ENCODE measurements around the gene ACOX3.

The ACOX3 gene

DNA sequence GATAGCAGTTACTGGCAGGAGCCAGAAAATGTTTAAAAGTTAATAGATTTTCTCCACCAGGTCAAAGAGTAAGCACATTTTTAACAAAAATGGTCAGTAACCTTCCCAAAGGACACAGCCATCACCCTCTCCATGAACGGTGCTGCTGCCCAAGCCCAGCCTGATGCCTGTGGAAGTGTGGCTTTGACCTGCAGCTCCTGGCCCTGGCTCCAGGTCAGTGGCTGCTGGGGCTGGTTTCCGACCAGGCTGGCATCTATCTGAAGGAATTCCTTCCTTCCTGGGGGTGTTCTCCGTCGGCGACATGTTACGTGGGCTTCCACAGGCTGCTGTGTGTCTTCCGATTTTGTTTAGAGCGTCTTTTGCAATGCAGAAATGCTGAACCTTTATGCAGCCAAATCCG, 61.7 kb downstream of the ACOX3 start:
- Histone ChIP-seq H3K9me3 (ENCODE audit: low read length) (no peaks in the 10 kb centered on the region), H3K27ac (ENCODE audit: low read depth, low read length, poor library complexity, severe bottlenecking) (no peak overlapping the region), H3K9ac (ENCODE audit: low read length) (no peak overlapping the region), H3F3A (ENCODE audit: insufficient read depth, low read length) (no peaks in the 10 kb centered on the region), H3K4me3 (ENCODE audit: low read depth, low read length, poor library complexity, severe bottlenecking) (no peak overlapping the region), H3K79me2 (ENCODE audit: insufficient read depth, low read length) (no peaks in the 10 kb centered on the region), H3K27me3 (ENCODE audit: insufficient read depth, low read length) (no peaks in the 10 kb centered on the region), H3K4me1 (ENCODE audit: insufficient read depth, low read length, severe bottlenecking) (peaks cover 19% of the 10 kb centered on the region), H2AFZ (ENCODE audit: low read length) (no peak overlapping the region), H4K20me1 (ENCODE audit: insufficient read depth, low read length) (no peaks in the 10 kb centered on the region), H3K9me2 (ENCODE audit: low read depth, low read length) (no peaks in the 10 kb centered on the region), H3K4me2 (ENCODE audit: low read length) (no peak overlapping the region), H3K36me3 (ENCODE audit: insufficient read depth, low read length) (no peaks in the 10 kb centered on the region)
- TF ChIP-seq, protein P1, sequence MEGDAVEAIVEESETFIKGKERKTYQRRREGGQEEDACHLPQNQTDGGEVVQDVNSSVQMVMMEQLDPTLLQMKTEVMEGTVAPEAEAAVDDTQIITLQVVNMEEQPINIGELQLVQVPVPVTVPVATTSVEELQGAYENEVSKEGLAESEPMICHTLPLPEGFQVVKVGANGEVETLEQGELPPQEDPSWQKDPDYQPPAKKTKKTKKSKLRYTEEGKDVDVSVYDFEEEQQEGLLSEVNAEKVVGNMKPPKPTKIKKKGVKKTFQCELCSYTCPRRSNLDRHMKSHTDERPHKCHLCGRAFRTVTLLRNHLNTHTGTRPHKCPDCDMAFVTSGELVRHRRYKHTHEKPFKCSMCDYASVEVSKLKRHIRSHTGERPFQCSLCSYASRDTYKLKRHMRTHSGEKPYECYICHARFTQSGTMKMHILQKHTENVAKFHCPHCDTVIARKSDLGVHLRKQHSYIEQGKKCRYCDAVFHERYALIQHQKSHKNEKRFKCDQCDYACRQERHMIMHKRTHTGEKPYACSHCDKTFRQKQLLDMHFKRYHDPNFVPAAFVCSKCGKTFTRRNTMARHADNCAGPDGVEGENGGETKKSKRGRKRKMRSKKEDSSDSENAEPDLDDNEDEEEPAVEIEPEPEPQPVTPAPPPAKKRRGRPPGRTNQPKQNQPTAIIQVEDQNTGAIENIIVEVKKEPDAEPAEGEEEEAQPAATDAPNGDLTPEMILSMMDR (IDR thresholded peaks at IDR 0.05; ENCODE audit: low read length), result no peak
- no peak for TF ChIP-seq EZH2 (IDR thresholded peaks at IDR 0.05; ENCODE audit: borderline replicate concordance, low read length)

DNA sequence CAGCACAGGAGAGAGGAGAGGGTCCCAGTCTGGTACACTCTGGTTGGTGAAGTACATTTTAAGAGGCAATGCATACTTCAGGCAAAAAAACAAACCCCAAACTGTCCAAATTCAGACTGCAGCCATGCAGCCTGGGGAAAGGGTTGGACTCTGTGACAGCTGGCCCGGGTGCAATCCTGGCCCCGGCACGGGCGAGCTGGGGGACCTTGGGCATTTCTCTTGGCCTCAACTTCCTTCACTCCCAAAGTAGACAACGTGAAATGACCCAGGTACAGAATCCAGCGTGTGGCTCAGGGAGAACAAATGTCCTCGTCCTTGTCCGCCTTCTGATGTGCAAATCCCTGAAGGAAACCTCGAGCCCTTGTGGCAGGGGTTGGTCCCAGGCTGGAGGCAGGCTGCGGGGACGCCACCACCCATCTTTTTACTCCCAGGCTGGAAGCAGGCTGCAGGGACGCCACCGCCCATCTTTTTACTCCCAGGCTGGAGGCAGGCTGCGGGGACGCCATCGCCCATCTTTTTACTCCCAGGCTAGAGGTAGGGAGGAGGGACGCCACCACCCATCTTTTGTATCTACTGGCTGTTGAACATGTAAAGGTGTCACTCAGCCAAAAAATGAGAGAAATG, 62.3 kb downstream of the ACOX3 start:
- H3K9me3 ChIP-seq (ENCODE audit: low read length), result no peaks in the 10 kb centered on the region
- no peak for TF ChIP-seq EZH2 (IDR thresholded peaks at IDR 0.05; ENCODE audit: borderline replicate concordance, low read length)
- TF ChIP-seq, protein P1 (IDR thresholded peaks at IDR 0.05; ENCODE audit: low read length), result no peak
- H3K9ac ChIP-seq (ENCODE audit: low read length), result no peak overlapping the region
- peaks cover 13% of the 10 kb centered on the region for H3K4me1 ChIP-seq (ENCODE audit: insufficient read depth, low read length, severe bottlenecking)
- no peaks in the 10 kb centered on the region for H3K27me3 ChIP-seq (ENCODE audit: insufficient read depth, low read length)
- H3K36me3 ChIP-seq (ENCODE audit: insufficient read depth, low read length), result no peaks in the 10 kb centered on the region
- no peak overlapping the region for H3K4me3 ChIP-seq (ENCODE audit: low read depth, low read length, poor library complexity, severe bottlenecking)
- H2AFZ ChIP-seq (ENCODE audit: low read length), result no peak overlapping the region
- H3K27ac ChIP-seq (ENCODE audit: low read depth, low read length, poor library complexity, severe bottlenecking), result no peak overlapping the region
- H4K20me1 ChIP-seq (ENCODE audit: insufficient read depth, low read length), result no peaks in the 10 kb centered on the region
- no peaks in the 10 kb centered on the region for H3K79me2 ChIP-seq (ENCODE audit: insufficient read depth, low read length)
- H3K9me2 ChIP-seq (ENCODE audit: low read depth, low read length), result no peaks in the 10 kb centered on the region
- H3F3A ChIP-seq (ENCODE audit: insufficient read depth, low read length), result no peaks in the 10 kb centered on the region
- no peak overlapping the region for H3K4me2 ChIP-seq (ENCODE audit: low read length)

DNA sequence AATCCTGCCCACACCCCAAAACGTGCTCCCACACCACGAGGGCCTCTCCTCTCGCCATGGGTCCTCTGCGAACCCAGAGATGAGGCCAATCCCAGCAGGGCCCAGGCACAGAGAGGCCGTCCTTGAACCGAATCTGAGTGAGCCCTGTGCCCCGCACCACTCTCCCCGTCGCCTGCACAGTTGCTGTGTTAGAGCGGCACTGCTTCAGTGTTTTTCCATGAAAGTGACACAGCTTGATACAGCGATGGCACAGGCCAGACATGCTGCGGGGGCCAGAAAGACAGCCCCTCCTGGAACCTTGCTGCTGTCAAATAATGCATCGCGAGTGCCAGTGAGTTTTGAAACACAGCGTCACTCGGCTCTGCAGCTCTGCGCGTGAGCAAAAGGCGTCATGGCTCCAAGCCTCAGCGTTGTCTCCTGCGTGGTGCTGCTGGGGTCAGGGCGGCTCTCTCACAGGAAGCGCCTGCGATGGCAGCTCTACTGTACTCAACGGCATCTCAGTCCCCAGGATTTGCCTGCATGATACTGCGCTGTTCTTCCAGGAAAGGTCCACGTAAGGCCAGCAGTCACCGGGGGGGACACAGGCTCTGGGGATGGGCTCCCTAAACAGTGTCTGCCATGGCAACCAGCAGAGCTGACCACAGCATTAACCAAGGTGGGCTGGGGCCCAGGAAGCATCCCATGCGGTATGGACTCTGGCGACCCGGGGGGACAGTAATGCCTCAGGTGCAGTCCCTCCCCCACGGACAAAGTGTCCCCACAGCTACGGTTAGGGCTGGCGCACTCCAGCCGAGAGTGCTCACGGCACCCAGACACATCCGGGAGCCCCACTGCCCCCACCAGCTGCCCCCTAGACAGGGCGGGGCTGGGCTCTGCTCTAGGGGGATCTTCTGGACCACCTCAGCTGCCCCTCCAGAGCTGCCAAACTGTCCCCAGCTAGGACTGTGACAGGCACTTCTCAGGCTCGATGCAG, 63.1 kb downstream of the ACOX3 start:
- no peak for TF ChIP-seq EZH2 (IDR thresholded peaks at IDR 0.05; ENCODE audit: borderline replicate concordance, low read length)
- TF ChIP-seq, protein P1 (IDR thresholded peaks at IDR 0.05; ENCODE audit: low read length), result no peak
- Histone ChIP-seq H3K4me3 (ENCODE audit: low read depth, low read length, poor library complexity, severe bottlenecking) (no peak overlapping the region), H2AFZ (ENCODE audit: low read length) (no peak overlapping the region), H3K4me1 (ENCODE audit: insufficient read depth, low read length, severe bottlenecking) (peaks cover 5% of the 10 kb centered on the region), H3K9me3 (ENCODE audit: low read length) (no peaks in the 10 kb centered on the region), H3K27ac (ENCODE audit: low read depth, low read length, poor library complexity, severe bottlenecking) (no peak overlapping the region), H4K20me1 (ENCODE audit: insufficient read depth, low read length) (no peaks in the 10 kb centered on the region), H3K79me2 (ENCODE audit: insufficient read depth, low read length) (no peaks in the 10 kb centered on the region), H3K36me3 (ENCODE audit: insufficient read depth, low read length) (no peaks in the 10 kb centered on the region), H3K9me2 (ENCODE audit: low read depth, low read length) (no peaks in the 10 kb centered on the region), H3F3A (ENCODE audit: insufficient read depth, low read length) (no peaks in the 10 kb centered on the region), H3K4me2 (ENCODE audit: low read length) (no peak overlapping the region), H3K9ac (ENCODE audit: low read length) (no peak overlapping the region), H3K27me3 (ENCODE audit: insufficient read depth, low read length) (no peaks in the 10 kb centered on the region)
